Measurements from ENCODE around the gene OTOG.

GRCh38 chr11:17542249-17542648, 4.8 kb upstream of the OTOG start:
- TF ChIP-seq, protein P1, sequence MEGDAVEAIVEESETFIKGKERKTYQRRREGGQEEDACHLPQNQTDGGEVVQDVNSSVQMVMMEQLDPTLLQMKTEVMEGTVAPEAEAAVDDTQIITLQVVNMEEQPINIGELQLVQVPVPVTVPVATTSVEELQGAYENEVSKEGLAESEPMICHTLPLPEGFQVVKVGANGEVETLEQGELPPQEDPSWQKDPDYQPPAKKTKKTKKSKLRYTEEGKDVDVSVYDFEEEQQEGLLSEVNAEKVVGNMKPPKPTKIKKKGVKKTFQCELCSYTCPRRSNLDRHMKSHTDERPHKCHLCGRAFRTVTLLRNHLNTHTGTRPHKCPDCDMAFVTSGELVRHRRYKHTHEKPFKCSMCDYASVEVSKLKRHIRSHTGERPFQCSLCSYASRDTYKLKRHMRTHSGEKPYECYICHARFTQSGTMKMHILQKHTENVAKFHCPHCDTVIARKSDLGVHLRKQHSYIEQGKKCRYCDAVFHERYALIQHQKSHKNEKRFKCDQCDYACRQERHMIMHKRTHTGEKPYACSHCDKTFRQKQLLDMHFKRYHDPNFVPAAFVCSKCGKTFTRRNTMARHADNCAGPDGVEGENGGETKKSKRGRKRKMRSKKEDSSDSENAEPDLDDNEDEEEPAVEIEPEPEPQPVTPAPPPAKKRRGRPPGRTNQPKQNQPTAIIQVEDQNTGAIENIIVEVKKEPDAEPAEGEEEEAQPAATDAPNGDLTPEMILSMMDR (IDR thresholded peaks at IDR 0.05), result no peak
- no peak for TF ChIP-seq POLR2A (IDR thresholded peaks at IDR 0.05)

Measured in lower leg skin (tissue), 3 donors.